Dedifferentiated amniotic fluid mesenchymal stem cell (primary cell): ENCODE results near the gene PDIA2.
"Not testable (repeated sequence)": the region's sequence is repeated elsewhere in the genome, so short reads cannot be mapped to it uniquely, and the experiment has no call there.

Experiments
- DNase-seq: peaks from one replicate; pipeline ENCODE4 v3.0.0-alpha.2; 2016; ENCODE audit errors: extremely low spot score

The PDIA2 gene

GRCh38 chr16:330741-331140 is 47.8 kb downstream of the PDIA2 start:
- DNase-seq, result no peak

GRCh38 chr16:331181-331814 is 48.3 kb downstream of the PDIA2 start:
- DNase-seq, result not testable (repeated sequence)

GRCh38 chr16:333406-334094 is 50.6 kb downstream of the PDIA2 start:
- DNase-seq, result no peak

- not testable (repeated sequence) for DNase-seq
These were observed 51.3 kb downstream of the PDIA2 start for GRCh38 chr16:334164-334832.

- DNase-seq, result not testable (repeated sequence)
These were observed 52.1 kb downstream of the PDIA2 start for GRCh38 chr16:334861-335632.

- DNase-seq, result no peak
These were observed 53.3 kb downstream of the PDIA2 start for GRCh38 chr16:336269-336668.
